ENCODE data around the gene RAB30.
A peak's percentile ranks its signal among the peaks of the same experiment; 100 is the strongest.

The RAB30 gene

DNA sequence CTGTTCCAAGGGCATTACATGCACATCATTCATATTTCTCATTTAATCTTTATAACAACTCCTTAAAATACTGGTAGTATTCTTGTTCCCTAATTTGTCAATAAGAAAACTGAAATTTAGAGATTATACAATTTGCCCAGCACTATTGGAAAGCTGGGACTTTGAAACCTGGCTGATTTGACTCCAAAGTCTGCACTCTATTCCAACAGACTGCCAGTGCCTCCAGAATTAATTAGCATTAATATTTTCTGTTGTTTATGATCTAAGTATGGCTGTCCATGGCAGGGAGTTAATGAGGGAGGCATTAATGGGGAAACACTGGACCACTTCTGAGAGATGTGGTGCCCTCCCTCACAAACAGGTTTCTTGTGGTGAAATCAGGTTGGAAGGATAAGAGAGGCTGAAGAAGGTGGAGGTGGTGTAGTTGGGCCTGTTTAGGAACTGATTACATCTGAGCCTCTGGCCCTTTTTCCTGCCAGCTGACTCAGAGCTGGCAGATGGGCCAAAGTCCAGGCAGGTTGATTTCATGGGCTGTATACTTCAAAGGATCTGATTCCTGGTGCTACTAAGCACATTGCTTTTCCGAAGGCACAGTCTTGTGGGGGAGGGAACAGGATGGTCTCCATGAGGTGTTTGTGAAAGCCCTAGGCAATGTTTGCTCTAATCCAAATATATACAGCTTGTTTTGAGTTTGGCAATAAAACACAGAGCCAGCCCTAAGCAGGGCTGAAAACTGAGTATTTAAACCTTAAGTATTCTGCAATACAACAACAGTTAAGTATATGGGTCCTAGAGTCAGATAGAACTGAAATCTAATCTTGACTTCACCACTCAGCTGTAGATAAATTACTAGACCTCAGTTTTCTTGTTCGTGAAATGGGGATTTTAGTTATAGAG, 21.0 kb upstream of the RAB30 start (continued):
- TF ChIP-seq, protein P1, sequence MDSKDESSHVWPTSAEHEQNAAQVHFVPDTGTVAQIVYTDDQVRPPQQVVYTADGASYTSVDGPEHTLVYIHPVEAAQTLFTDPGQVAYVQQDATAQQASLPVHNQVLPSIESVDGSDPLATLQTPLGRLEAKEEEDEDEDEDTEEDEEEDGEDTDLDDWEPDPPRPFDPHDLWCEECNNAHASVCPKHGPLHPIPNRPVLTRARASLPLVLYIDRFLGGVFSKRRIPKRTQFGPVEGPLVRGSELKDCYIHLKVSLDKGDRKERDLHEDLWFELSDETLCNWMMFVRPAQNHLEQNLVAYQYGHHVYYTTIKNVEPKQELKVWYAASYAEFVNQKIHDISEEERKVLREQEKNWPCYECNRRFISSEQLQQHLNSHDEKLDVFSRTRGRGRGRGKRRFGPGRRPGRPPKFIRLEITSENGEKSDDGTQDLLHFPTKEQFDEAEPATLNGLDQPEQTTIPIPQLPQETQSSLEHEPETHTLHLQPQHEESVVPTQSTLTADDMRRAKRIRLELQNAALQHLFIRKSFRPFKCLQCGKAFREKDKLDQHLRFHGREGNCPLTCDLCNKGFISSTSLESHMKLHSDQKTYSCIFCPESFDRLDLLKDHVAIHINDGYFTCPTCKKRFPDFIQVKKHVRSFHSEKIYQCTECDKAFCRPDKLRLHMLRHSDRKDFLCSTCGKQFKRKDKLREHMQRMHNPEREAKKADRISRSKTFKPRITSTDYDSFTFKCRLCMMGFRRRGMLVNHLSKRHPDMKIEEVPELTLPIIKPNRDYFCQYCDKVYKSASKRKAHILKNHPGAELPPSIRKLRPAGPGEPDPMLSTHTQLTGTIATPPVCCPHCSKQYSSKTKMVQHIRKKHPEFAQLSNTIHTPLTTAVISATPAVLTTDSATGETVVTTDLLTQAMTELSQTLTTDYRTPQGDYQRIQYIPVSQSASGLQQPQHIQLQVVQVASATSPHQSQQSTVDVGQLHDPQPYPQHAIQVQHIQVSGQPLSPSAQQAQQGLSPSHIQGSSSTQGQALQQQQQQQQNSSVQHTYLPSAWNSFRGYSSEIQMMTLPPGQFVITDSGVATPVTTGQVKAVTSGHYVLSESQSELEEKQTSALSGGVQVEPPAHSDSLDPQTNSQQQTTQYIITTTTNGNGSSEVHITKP (tag by site-specific recombination; IDR thresholded peaks at IDR 0.05) = 0 out of 2 replicates have a peak, but pooled peaks have one; percentile 13
- TF ChIP-seq FEZF1 (tag by site-specific recombination; IDR thresholded peaks at IDR 0.05) = peak; percentile 38
- no peak for TF ChIP-seq ZNF571 (tag by site-specific recombination; IDR thresholded peaks at IDR 0.05)
- TF ChIP-seq ZBTB8A (tag by site-specific recombination; IDR thresholded peaks at IDR 0.05) = peak; percentile 73
- TF ChIP-seq ZNF645 (tag by site-specific recombination; IDR thresholded peaks at IDR 0.05) = no peak
- TF ChIP-seq ZNF394 (tag by site-specific recombination; IDR thresholded peaks at IDR 0.05; ENCODE audit: borderline replicate concordance) = no peak
- no peak for TF ChIP-seq ZNF791 (tag by site-specific recombination; IDR thresholded peaks at IDR 0.05)
- TF ChIP-seq ZNF10 (tag by site-specific recombination; IDR thresholded peaks at IDR 0.05) = peak; percentile 58; the same call in 1 of the 2 replicates
- TF ChIP-seq, protein P2, sequence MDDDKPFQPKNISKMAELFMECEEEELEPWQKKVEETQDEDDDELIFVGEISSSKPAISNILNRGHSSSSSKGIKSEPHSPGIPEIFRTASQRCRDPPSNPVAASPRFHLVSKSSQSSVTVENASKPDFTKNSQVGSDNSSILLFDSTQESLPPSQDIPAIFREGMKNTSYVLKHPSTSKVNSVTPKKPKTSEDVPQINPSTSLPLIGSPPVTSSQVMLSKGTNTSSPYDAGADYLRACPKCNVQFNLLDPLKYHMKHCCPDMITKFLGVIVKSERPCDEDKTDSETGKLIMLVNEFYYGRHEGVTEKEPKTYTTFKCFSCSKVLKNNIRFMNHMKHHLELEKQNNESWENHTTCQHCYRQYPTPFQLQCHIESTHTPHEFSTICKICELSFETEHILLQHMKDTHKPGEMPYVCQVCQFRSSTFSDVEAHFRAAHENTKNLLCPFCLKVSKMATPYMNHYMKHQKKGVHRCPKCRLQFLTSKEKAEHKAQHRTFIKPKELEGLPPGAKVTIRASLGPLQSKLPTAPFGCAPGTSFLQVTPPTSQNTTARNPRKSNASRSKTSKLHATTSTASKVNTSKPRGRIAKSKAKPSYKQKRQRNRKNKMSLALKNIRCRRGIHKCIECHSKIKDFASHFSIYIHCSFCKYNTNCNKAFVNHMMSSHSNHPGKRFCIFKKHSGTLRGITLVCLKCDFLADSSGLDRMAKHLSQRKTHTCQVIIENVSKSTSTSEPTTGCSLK (tag by site-specific recombination; IDR thresholded peaks at IDR 0.05) = no peak
- no peak for TF ChIP-seq GFI1B (tag by site-specific recombination; IDR thresholded peaks at IDR 0.05)
- no peak for TF ChIP-seq ZNF174 (tag by site-specific recombination; IDR thresholded peaks at IDR 0.05)
- peak; percentile 71; the same call in 1 of the 2 replicates for TF ChIP-seq TRIM28 (IDR thresholded peaks at IDR 0.05; ENCODE audit: borderline replicate concordance, low read length)
- TF ChIP-seq SP3 (tag by site-specific recombination; IDR thresholded peaks at IDR 0.05) = no peak
- TF ChIP-seq ZNF214 (tag by site-specific recombination; IDR thresholded peaks at IDR 0.05; ENCODE audit: borderline replicate concordance) = no peak
- TF ChIP-seq ZNF488 (tag by site-specific recombination; IDR thresholded peaks at IDR 0.05) = no peak
- TF ChIP-seq, protein P3, sequence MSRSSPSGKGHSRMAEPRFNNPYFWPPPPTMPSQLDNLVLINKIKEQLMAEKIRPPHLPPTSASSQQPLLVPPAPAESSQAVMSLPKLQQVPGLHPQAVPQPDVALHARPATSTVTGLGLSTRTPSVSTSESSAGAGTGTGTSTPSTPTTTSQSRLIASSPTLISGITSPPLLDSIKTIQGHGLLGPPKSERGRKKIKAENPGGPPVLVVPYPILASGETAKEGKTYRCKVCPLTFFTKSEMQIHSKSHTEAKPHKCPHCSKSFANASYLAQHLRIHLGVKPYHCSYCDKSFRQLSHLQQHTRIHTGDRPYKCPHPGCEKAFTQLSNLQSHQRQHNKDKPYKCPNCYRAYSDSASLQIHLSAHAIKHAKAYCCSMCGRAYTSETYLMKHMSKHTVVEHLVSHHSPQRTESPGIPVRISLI (tag by site-specific recombination; IDR thresholded peaks at IDR 0.05) = no peak
- TF ChIP-seq ZNF585B (tag by site-specific recombination; IDR thresholded peaks at IDR 0.05) = no peak
- TF ChIP-seq IKZF3 (tag by site-specific recombination; IDR thresholded peaks at IDR 0.05) = 0 out of 2 replicates have a peak, but pooled peaks have one; percentile 28
- TF ChIP-seq ZNF843 (tag by site-specific recombination; IDR thresholded peaks at IDR 0.05) = peak; percentile 56; the same call in 1 of the 2 replicates
- no peak for TF ChIP-seq HOXA7 (CRISPR knock-in tag; IDR thresholded peaks at IDR 0.05; ENCODE audit: borderline replicate concordance)
- no peak for TF ChIP-seq ZNF544 (tag by site-specific recombination; IDR thresholded peaks at IDR 0.05)
- TF ChIP-seq, protein P4, sequence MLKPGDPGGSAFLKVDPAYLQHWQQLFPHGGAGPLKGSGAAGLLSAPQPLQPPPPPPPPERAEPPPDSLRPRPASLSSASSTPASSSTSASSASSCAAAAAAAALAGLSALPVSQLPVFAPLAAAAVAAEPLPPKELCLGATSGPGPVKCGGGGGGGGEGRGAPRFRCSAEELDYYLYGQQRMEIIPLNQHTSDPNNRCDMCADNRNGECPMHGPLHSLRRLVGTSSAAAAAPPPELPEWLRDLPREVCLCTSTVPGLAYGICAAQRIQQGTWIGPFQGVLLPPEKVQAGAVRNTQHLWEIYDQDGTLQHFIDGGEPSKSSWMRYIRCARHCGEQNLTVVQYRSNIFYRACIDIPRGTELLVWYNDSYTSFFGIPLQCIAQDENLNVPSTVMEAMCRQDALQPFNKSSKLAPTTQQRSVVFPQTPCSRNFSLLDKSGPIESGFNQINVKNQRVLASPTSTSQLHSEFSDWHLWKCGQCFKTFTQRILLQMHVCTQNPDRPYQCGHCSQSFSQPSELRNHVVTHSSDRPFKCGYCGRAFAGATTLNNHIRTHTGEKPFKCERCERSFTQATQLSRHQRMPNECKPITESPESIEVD (tag by site-specific recombination; IDR thresholded peaks at IDR 0.05) = peak; percentile 43; the same call in 1 of the 2 replicates
- TF ChIP-seq ZFHX2 (tag by site-specific recombination; conservative IDR thresholded peaks at IDR 0.05) = no peak
- TF ChIP-seq ZSCAN16 (tag by site-specific recombination; IDR thresholded peaks at IDR 0.05) = peak; percentile 55; the same call in 1 of the 2 replicates
- TF ChIP-seq ZNF155 (tag by site-specific recombination; IDR thresholded peaks at IDR 0.05) = no peak
- TF ChIP-seq ZBTB17 (tag by site-specific recombination; IDR thresholded peaks at IDR 0.05) = peak; percentile 67; the same call in 1 of the 2 replicates
- no peak for TF ChIP-seq ZNF221 (tag by site-specific recombination; IDR thresholded peaks at IDR 0.05; ENCODE audit: borderline replicate concordance)
- TF ChIP-seq ZBTB20 (tag by site-specific recombination; IDR thresholded peaks at IDR 0.05) = peak; percentile 58; the same call in 1 of the 2 replicates
- TF ChIP-seq ZNF292 (tag by site-specific recombination; IDR thresholded peaks at IDR 0.05; ENCODE audit: borderline replicate concordance, low read depth) = no peak
